SK-N-SH (cell line): ENCODE data around the gene ADAMTSL5. TPM values are rescaled to one million over a fixed set of nuclear protein-coding genes. Genes with fewer than 3 reads are reported as not detected.

ENCODE experiments used
- CTCF ChIA-PET: fragments of 300-600, 350-600 bp; formaldehyde crosslinking; extraction: SDS; loops from one replicate; lab custom pipeline; 2021; lab: Yijun Ruan, JAX
- POLR2A ChIA-PET: fragments of 350-600 bp; sonication (Branson Sonifier 250); formaldehyde crosslinking; extraction: SDS; loops from one replicate; lab custom pipeline; 2020; ENCODE audit warnings: antibody characterized with exemption, inconsistent platforms; lab: Yijun Ruan, JAX
- DNase-seq: peaks from one replicate; pipeline ENCODE4 v3.0.0; 2012
- H2AFZ ChIP-seq: fragments of 200-600 bp; sonication (generic); 2 replicates; pipeline ENCODE4 v1.8.1; 2016; ENCODE audit warnings: antibody characterized with exemption, mild to moderate bottlenecking, low read depth
- H3F3A ChIP-seq: fragments of 200-600 bp; sonication (generic); replicated peaks from 2 replicates; pipeline ENCODE3; 2016; ENCODE audit warnings: antibody characterized with exemption, mild to moderate bottlenecking; ENCODE audit not compliant: insufficient read depth
- H3K27ac ChIP-seq, 2 experiments: fragments of 200-500 bp in 1 of 2; fragments of 200-600 bp in 1 of 2; sonication (Bioruptor generic) in 1 of 2; sonication (generic), shearing (Covaris generic) in 1 of 2; 2 replicates each; pipeline versions ENCODE4 v1.5.1 to v1.6.1; 2014 to 2016; ENCODE audit warnings: low read depth in 2 of 2, inconsistent platforms in 1 of 2, low read length in 1 of 2, mild to moderate bottlenecking in 1 of 2, mixed read lengths in 1 of 2
- H3K27me3 ChIP-seq: fragments of 200-600 bp; sonication (generic), shearing (Covaris generic); 2 replicates; pipeline ENCODE4 v1.6.1; 2016; ENCODE audit warnings: mixed run types; ENCODE audit not compliant: insufficient read depth
- H3K36me3 ChIP-seq, 2 experiments: fragments of 200-500 bp in 1 of 2; fragments of 200-600 bp in 1 of 2; sonication (Bioruptor generic) in 1 of 2; sonication (generic) in 1 of 2; replicated peaks in 1 of 2; 2 replicates each; pipeline versions ENCODE3 to v1.5.1; 2014 to 2016; ENCODE audit warnings: low read length in 1 of 2, mild to moderate bottlenecking in 1 of 2; ENCODE audit not compliant: insufficient read depth in 2 of 2, control insufficient read depth in 1 of 2
- H3K4me1 ChIP-seq, 2 experiments: fragments of 200-500 bp in 1 of 2; fragments of 200-600 bp in 1 of 2; sonication (Bioruptor generic) in 1 of 2; sonication (generic), shearing (Covaris generic) in 1 of 2; 2 replicates each; pipeline versions ENCODE4 v1.5.1 to v1.6.1; 2014 to 2016; ENCODE audit warnings: low read depth in 1 of 2, low read length in 1 of 2, mixed run types in 1 of 2; ENCODE audit not compliant: insufficient read depth in 2 of 2, control insufficient read depth in 1 of 2
- H3K4me2 ChIP-seq: fragments of 200-600 bp; sonication (generic), shearing (Covaris generic); 2 replicates; pipeline ENCODE4 v1.6.1; 2017; ENCODE audit warnings: mixed run types
- H3K4me3 ChIP-seq, 2 experiments: fragments of 200-500 bp in 1 of 2; fragments of 200-600 bp in 1 of 2; sonication (Bioruptor generic) in 1 of 2; sonication (generic), shearing (Covaris generic) in 1 of 2; 2 replicates each; pipeline versions ENCODE4 v1.5.1 to v1.8.1; 2014 to 2016; ENCODE audit warnings: low read depth in 2 of 2, inconsistent platforms in 1 of 2, low read length in 1 of 2, mild to moderate bottlenecking in 1 of 2, mixed read lengths in 1 of 2, moderate library complexity in 1 of 2
- H3K79me2 ChIP-seq: fragments of 200-600 bp; sonication (generic); 2 replicates; pipeline ENCODE4 v1.8.1; 2017; ENCODE audit warnings: mild to moderate bottlenecking; ENCODE audit not compliant: insufficient read depth
- H3K9ac ChIP-seq: fragments of 200-600 bp; sonication (generic); 2 replicates; pipeline ENCODE4 v1.6.1; 2017; ENCODE audit warnings: mixed run types
- H3K9me2 ChIP-seq: fragments of 200-600 bp; sonication (generic); 2 replicates; pipeline ENCODE4 v1.6.1; 2017; ENCODE audit warnings: mixed run types
- H3K9me3 ChIP-seq: fragments of 200-600 bp; sonication (generic); 2 replicates; pipeline ENCODE4 v1.6.1; 2017; ENCODE audit warnings: mixed run types, mild to moderate bottlenecking, moderate library complexity
- H4K20me1 ChIP-seq: fragments of 200-600 bp; sonication (generic); 2 replicates; pipeline ENCODE4 v1.6.1; 2017; ENCODE audit warnings: mild to moderate bottlenecking, mixed run types; ENCODE audit not compliant: insufficient read depth
- FOXJ3 ChIP-seq: sonication (generic); formaldehyde crosslinking; IDR thresholded peaks from 2 replicates; pipeline ENCODE4 v1.5.1; 2020; ENCODE audit warnings: mild to moderate bottlenecking, missing genetic modification reagents
- FOXM1 ChIP-seq: IDR thresholded peaks from 2 replicates; pipeline ENCODE4 v1.4.0; 2012; ENCODE audit warnings: low read depth, mild to moderate bottlenecking
- GABPA ChIP-seq: IDR thresholded peaks from 2 replicates; pipeline ENCODE4 v1.4.0; 2012; ENCODE audit warnings: low read depth, mild to moderate bottlenecking
- JUND ChIP-seq: IDR thresholded peaks from 2 replicates; pipeline ENCODE4 v1.4.0; 2012
- MAX ChIP-seq: IDR thresholded peaks from 2 replicates; pipeline ENCODE4 v1.4.0; 2012; ENCODE audit warnings: low read depth
- MEF2A ChIP-seq: IDR thresholded peaks from 2 replicates; pipeline ENCODE4 v1.4.0; 2012; ENCODE audit warnings: low read depth, borderline replicate concordance
- MXI1 ChIP-seq: IDR thresholded peaks from 2 replicates; pipeline ENCODE4 v1.6.1; 2012; ENCODE audit warnings: mild to moderate bottlenecking, low read depth, low read length, improper control_type of control experiment
- NFIC ChIP-seq: IDR thresholded peaks from 2 replicates; pipeline ENCODE4 v1.4.0; 2012; ENCODE audit warnings: borderline replicate concordance
- NRF1 ChIP-seq: IDR thresholded peaks from 2 replicates; pipeline ENCODE4 v1.6.1; 2012; ENCODE audit warnings: low read depth, mild to moderate bottlenecking, low read length
- POLR2AphosphoS5 ChIP-seq: IDR thresholded peaks from 2 replicates; pipeline ENCODE4 v1.6.1; 2012; ENCODE audit warnings: low read depth, low read length
- RAD21 ChIP-seq: IDR thresholded peaks from 2 replicates; pipeline ENCODE4 v1.6.1; 2012; ENCODE audit warnings: mild to moderate bottlenecking, low read length
- RFX5 ChIP-seq: IDR thresholded peaks from 2 replicates; pipeline ENCODE4 v1.6.1; 2012; ENCODE audit warnings: mild to moderate bottlenecking, improper control_type of control experiment, low read length
- SIN3A ChIP-seq: IDR thresholded peaks from 2 replicates; pipeline ENCODE4 v1.6.1; 2012; ENCODE audit warnings: low read depth, mild to moderate bottlenecking, low read length, moderate library complexity, borderline replicate concordance
- TEAD4 ChIP-seq: IDR thresholded peaks from 2 replicates; pipeline ENCODE4 v1.4.0; 2012; ENCODE audit warnings: mild to moderate bottlenecking, borderline replicate concordance; ENCODE audit not compliant: insufficient read depth
- YY1 ChIP-seq: IDR thresholded peaks from 2 replicates; pipeline ENCODE4 v1.4.0; 2012; ENCODE audit warnings: low read depth, mild to moderate bottlenecking
- WGBS: methylation state at CpG from one replicate; pipeline ENCODE4 v1.1.6; 2017; ENCODE audit warnings: low lambda C conversion rate; 5-methylcytosine and 5-hydroxymethylcytosine counted together
- polyA plus RNA-seq, 3 experiments: library from polyadenylated mRNA; depleted of rRNA; stranded (reverse); fragments of >200 nt; gene quantifications; 2 replicates each; pipeline ENCODE4 v1.2.3, GENCODE V29; 2012

The ADAMTSL5 gene
- polyA plus RNA-seq, 1 of the 3 experiments (the other 2 are of a cell fraction) = 5.7 TPM

- Histone ChIP-seq H3K79me2 (no peaks in the 10 kb centered on the region), H3F3A (no peaks in the 10 kb centered on the region), H3K9ac (no peak overlapping the region), H4K20me1 (no peaks in the 10 kb centered on the region), H3K36me3 (no peaks in the 10 kb centered on the region), H3K27ac (no peak overlapping the region), H3K4me2 (peak overlapping the region; percentile 91), H3K27me3 (no peaks in the 10 kb centered on the region), H2AFZ (no peak overlapping the region), H3K9me3 (no peaks in the 10 kb centered on the region), H3K9me2 (no peaks in the 10 kb centered on the region), H3K4me1 (peaks cover 5 to 18% of the 10 kb centered on the region in 2 experiments; a peak in 2 of 4 replicates), H3K4me3 (peak overlapping the region; percentile 62 to 66; a peak in 3 of 4 replicates)
- TF ChIP-seq MEF2A = no peak
- no peak for TF ChIP-seq YY1
- TF ChIP-seq RFX5 = no peak
- TF ChIP-seq SIN3A = no peak
- WGBS = 77% methylated on average over 12 of the region's 12 CpGs
- ChIA-PET CTCF (interaction anchor here (1.0 to 3.7 kb wide), 4 partner anchors 12 to 211 kb away, joined by 3 to 23 read pairs (median 4); no protein-coding TSS in a partner anchor), POLR2A (interaction anchor here (0.9 to 1.4 kb wide), 2 partner anchors 20 to 36 kb away, joined by 3 to 5 read pairs; no protein-coding TSS in a partner anchor)
- DNase-seq = no peak
Measured at GRCh38 chr19:1491849-1492170, 21.0 kb downstream of the ADAMTSL5 start.

- Histone ChIP-seq H3K4me2 (peak within 1 kb of the TSS; percentile 93), H3K27ac (peak within 1 kb of the TSS; percentile 61 to 91; a peak in 3 of 4 replicates), H3K4me1 (peaks cover 5 to 18% of the 10 kb centered on the region in 2 experiments; a peak in 2 of 4 replicates), H3K27me3 (no peaks in the 10 kb centered on the region), H4K20me1 (no peaks in the 10 kb centered on the region), H2AFZ (peak within 1 kb of the TSS; percentile 99), H3K9me2 (no peaks in the 10 kb centered on the region), H3K79me2 (no peaks in the 10 kb centered on the region), H3K36me3 (no peaks in the 10 kb centered on the region), H3K9me3 (no peaks in the 10 kb centered on the region), H3K4me3 (peak within 1 kb of the TSS; percentile 66 to 69), H3F3A (no peaks in the 10 kb centered on the region), H3K9ac (peak within 1 kb of the TSS; percentile 70)
- ChIA-PET CTCF (interaction anchor here (0.5 to 3.7 kb wide), 7 partner anchors 12 to 248 kb away, joined by 3 to 23 read pairs (median 3); partner anchors contain the start of gene PLK5), POLR2A (interaction anchor here (0.9 to 1.4 kb wide), 2 partner anchors 20 to 35 kb away, joined by 3 to 5 read pairs; no protein-coding TSS in a partner anchor)
- DNase-seq = peak; percentile 48
- WGBS = 2% methylated on average over 13 of the region's 73 CpGs
- TF ChIP-seq GABPA (no peak), RAD21 (no peak), MAX (peak; percentile 83; the same call in 1 of the 2 replicates), FOXM1 (no peak), FOXJ3 (CRISPR knock-in tag) (no peak), TEAD4 (no peak), MXI1 (peak; percentile 34; the same call in 1 of the 2 replicates), NRF1 (peak; percentile 55), POLR2AphosphoS5 (peak; percentile 52), JUND (no peak), NFIC (no peak)
Measured at GRCh38 chr19:1491114-1491848, 21.5 kb downstream of the ADAMTSL5 start, which contains the start of gene REEP6. Gene REEP6 (plus strand): TSS chr19:1491181. CDS start chr19:1491270, 89 bp downstream.
